NCI-H1436 (cell line): ENCODE results near the gene WFDC10B.
"Not testable (repeated sequence)": the region's sequence is repeated elsewhere in the genome, so short reads cannot be mapped to it uniquely, and the experiment has no call there.

Source experiments
- DNase-seq: peaks from one replicate; lab custom pipeline; 2025; lab: John Stamatoyannopoulos, UW

Gene WFDC10B

DNA sequence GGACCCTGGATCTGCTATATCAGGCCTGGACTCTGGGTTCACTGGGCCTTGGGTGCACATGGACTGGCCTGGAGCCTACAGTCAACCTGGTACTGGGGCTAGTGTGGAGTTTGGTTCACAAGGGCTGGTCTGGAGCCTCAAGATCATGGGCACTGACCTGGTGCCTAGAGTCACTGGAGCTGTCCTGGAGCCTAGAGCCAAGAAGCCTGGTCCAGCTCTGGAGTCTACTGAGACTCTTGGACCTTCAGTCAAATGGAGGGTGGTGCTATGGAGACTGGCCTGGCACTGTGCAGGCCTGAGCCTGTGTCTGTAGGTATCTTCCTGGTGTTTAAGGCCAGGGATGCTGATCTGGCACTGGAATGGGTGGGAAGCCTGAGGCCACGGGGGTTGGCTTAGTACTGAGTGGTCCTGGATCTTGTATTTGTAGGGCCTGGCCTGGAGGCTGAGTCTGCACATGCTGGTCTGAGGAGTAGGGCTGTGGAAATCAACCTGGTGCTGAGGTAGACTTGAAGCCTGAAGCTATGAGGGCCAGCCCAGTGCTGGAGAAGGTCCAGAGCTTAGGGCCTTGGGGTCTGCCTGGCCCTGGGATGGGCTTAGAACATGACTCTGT, 57.3 kb downstream of the WFDC10B start:
- DNase-seq = no peak

DNA sequence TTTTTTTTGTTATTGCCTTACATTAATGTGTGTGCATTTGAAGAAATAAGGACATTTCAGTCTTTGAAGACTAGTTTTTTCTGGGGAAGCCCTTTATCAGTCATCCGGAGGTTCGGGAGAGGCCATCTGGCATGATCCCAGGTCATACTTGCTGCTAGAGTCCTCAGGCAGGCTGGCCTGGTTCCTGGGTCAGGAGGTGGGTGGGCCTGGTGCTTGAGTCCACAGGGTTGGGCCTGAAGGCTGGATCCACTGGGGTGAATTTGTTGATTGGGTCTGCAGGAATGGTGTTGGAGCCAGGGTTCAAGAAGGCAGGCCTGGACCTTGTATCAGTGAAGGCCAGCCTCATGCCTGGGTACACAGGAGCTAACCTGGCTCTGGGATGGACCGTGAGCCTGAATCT, 57.9 kb downstream of the WFDC10B start:
- no peak for DNase-seq

DNA sequence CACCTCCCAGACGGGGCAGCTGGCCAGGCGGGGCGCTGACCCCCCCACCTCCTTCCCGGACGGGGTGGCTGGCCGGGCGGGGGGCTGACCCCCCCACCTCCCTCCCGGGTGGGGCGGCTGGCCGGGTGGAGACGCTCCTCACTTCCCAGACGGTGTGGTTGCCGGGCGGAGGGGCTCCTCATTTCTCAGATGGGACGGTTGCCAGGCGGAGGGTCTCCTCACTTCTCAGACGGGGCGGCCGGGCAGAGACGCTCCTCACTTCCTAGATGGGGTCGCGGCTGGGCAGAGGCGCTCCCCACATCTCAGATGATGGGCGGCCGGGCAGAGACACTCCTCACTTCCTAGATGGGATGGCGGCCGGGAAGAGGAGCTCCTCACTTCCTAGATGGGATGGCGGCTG, 59.0 kb downstream of the WFDC10B start:
- not testable (repeated sequence) for DNase-seq

DNA sequence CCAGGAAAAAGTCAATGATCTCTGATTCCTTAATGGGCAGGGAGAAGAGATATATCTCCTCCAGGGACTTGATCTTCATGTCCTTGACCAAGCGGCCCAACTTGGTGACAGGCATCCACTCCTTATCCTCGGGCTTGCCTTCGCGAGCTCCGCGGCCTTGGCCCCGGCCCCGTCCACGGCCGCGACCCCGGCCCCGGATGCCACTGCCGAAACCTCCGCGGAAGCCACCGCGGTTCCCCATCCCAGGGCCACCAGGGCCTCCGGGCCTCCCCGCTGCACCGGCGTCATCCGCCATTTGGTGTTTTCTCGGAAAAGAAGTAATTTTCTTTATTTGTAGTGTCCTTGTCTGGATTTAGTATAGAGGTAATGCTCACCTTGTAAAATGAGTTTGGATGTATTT, 63.7 kb downstream of the WFDC10B start:
- not testable (repeated sequence) for DNase-seq

GRCh38 chr20:45639687-45640086, 65.1 kb downstream of the WFDC10B start:
- DNase-seq = no peak

DNA sequence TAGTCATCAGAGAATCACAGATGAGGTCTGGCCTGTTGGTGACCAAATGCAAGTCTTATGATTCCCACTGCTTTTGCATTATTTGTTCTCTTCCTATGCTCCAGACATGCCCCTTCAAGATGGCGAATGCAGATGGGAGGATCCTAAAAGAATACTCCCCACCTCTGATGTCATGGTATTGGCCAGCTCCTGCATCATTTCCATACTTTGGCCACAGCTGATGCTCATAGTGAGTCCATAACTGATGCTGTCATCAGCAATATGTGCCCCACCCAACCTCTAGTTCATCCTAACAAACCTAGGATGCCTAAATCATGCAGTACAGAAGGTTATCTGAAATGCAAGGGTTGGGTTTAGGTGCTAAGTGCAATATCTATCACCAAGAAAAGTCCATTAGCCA, 68.3 kb downstream of the WFDC10B start:
- DNase-seq = no peak
